ENCODE measurements around the gene DUSP8. TPM values are rescaled to one million over a fixed set of nuclear protein-coding genes. Genes with fewer than 3 reads are reported as not detected.

Gene DUSP8
- total RNA-seq, 2 experiments from 2014 or later = 1.4 to 2.0 TPM

DNA sequence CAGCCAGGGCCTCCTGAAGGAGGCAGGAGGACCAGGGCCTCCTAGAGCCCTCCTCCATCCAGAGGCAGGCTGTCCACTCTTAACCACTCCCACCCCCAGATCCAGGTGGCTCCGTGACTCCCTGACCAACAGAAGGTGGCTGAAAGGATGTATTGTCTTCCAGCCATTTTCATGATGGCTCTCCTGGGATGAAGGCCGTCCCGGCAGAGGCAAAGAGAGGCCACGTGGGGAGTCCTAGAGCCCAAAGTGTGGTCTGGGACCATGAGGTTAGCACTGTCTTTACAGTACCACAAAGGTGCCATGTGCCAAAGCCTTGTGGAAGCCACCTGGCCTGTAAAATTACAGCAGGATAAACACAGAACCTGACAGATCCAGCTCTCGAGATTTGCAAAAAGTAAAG lies 42.3 kb downstream of the DUSP8 start:
- intact Hi-C loops (cut with micrococcal nuclease) = no loop called here
- ChIA-PET CTCF (no interaction called here), POLR2A (no interaction called here)
- Mint-ChIP-seq H3K27ac (no peak overlapping the region), H3K9me3 (no peaks in the 10 kb centered on the region), H3K4me1 (ENCODE audit: low read depth) (peaks cover 39% of the 10 kb centered on the region), H3K36me3 (ENCODE audit: low read depth) (no peaks in the 10 kb centered on the region), H3K4me3 (no peak overlapping the region), H3K27me3 (no peaks in the 10 kb centered on the region)
- ATAC-seq (no peak), DNase-seq (no peak)
- no peak for TF ChIP-seq CTCF (IDR thresholded peaks at IDR 0.05)

DNA sequence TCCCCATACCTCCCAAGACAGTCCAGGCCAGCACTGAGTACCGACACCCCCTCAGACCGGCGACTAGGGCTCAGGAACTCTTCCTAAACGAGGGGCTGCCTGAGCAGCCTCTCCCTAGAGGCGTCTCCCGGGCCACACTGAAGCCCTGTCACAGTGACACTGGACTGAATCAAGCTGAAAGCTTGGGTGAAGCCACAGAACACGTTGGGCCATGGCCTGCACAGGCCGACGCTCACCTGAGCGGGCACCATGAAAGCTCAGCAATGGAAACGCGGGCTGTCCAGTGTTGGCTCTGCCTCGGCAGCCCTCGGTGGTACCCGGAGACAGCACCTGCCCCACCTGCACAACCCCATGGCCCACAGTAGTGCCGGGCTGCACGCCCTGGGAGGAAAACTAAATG lies 42.8 kb downstream of the DUSP8 start:
- Mint-ChIP-seq H3K9me3 (no peaks in the 10 kb centered on the region), H3K4me3 (no peak overlapping the region), H3K4me1 (ENCODE audit: low read depth) (peaks cover 38% of the 10 kb centered on the region), H3K27me3 (no peaks in the 10 kb centered on the region), H3K27ac (no peak overlapping the region), H3K36me3 (ENCODE audit: low read depth) (no peaks in the 10 kb centered on the region)
- no peak for TF ChIP-seq CTCF (IDR thresholded peaks at IDR 0.05)
- DNase-seq (no peak), ATAC-seq (no peak)
- ChIA-PET POLR2A (interaction anchor here (0.9 kb wide), 1 partner anchor 29 kb away, joined by 3 read pairs; no protein-coding TSS in a partner anchor), CTCF (interaction anchor here (0.9 kb wide), 1 partner anchor 10 kb away, joined by 3 read pairs; no protein-coding TSS in a partner anchor)
- intact Hi-C loops (cut with micrococcal nuclease) = no loop called here

GRCh38 chr11:1528710-1529109 lies 43.4 kb downstream of the DUSP8 start:
- H3K27ac Mint-ChIP-seq = no peak overlapping the region

GRCh38 chr11:1526785-1527184 lies 45.3 kb downstream of the DUSP8 start:
- TF ChIP-seq CTCF (IDR thresholded peaks at IDR 0.05) = no peak
- CTCF ChIA-PET = interaction anchor here (1.0 to 1.5 kb wide), 2 partner anchors 12 to 48 kb away, joined by 3 to 4 read pairs; no protein-coding TSS in a partner anchor
- POLR2A ChIA-PET = interaction anchor here (0.5 kb wide), 1 partner anchor 198 kb away, joined by 3 read pairs; no protein-coding TSS in a partner anchor
- H3K4me3 Mint-ChIP-seq = no peak overlapping the region
- intact Hi-C loops (cut with micrococcal nuclease) = no loop called here
- no peak for DNase-seq
- H3K36me3 Mint-ChIP-seq (ENCODE audit: low read depth) = no peaks in the 10 kb centered on the region
- H3K4me1 Mint-ChIP-seq (ENCODE audit: low read depth) = peaks cover 54% of the 10 kb centered on the region
- no peak overlapping the region for H3K27ac Mint-ChIP-seq
- H3K9me3 Mint-ChIP-seq = no peaks in the 10 kb centered on the region
- H3K27me3 Mint-ChIP-seq = no peaks in the 10 kb centered on the region
- no peak for ATAC-seq

More at GRCh38 chr11:1528710-1529109, 43.4 kb downstream of the DUSP8 start:
- Mint-ChIP-seq H3K9me3 (no peaks in the 10 kb centered on the region), H3K27me3 (no peaks in the 10 kb centered on the region), H3K4me3 (no peak overlapping the region), H3K36me3 (ENCODE audit: low read depth) (no peaks in the 10 kb centered on the region), H3K4me1 (ENCODE audit: low read depth) (peaks cover 41% of the 10 kb centered on the region)
- TF ChIP-seq CTCF (IDR thresholded peaks at IDR 0.05) = no peak
- POLR2A ChIA-PET = interaction anchor here (0.9 kb wide), 1 partner anchor 29 kb away, joined by 3 read pairs; no protein-coding TSS in a partner anchor
- DNase-seq (no peak), ATAC-seq (no peak)
- intact Hi-C loops (cut with micrococcal nuclease) = no loop called here
- CTCF ChIA-PET = interaction anchor here (0.9 kb wide), 1 partner anchor 9 kb away, joined by 3 read pairs; no protein-coding TSS in a partner anchor

DNA sequence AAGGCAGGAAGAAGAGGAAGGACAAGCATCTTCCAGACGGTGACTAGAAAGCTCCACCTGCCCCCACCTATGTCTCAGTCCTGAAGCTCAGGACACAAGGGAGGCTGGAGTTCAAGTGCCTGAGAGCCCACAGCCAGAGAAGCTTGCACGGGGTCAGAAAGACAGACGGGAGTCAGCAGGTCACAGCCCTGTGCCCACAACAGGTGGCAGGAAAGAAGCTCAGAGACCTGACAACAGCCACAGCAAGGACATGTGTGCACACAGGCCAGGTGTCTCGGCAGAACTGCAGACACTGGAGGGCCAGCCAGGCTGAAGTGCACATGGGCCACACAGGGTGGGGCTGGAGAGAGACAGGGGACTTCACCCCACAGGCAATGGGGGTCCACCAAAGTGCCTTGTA lies 48.3 kb downstream of the DUSP8 start:
- H3K4me3 Mint-ChIP-seq = no peak overlapping the region
- CTCF ChIA-PET = interaction anchor here (0.8 to 1.7 kb wide), 3 partner anchors 8 to 51 kb away, joined by 3 to 10 read pairs (median 5); no protein-coding TSS in a partner anchor
- H3K27me3 Mint-ChIP-seq = no peaks in the 10 kb centered on the region
- TF ChIP-seq CTCF (IDR thresholded peaks at IDR 0.05) = no peak
- peaks cover 42% of the 10 kb centered on the region for H3K4me1 Mint-ChIP-seq (ENCODE audit: low read depth)
- H3K9me3 Mint-ChIP-seq = no peaks in the 10 kb centered on the region
- DNase-seq = no peak
- intact Hi-C loops (cut with micrococcal nuclease) = no loop called here
- POLR2A ChIA-PET = interaction anchor here (1.1 kb wide), 1 partner anchor 35 kb away, joined by 3 read pairs; no protein-coding TSS in a partner anchor
- peak; percentile 30 for ATAC-seq
- peak overlapping the region; percentile 68 for H3K27ac Mint-ChIP-seq
- no peaks in the 10 kb centered on the region for H3K36me3 Mint-ChIP-seq (ENCODE audit: low read depth)
